Measurements from ENCODE around the gene EMD. TPM values are rescaled to one million over a fixed set of nuclear protein-coding genes. Genes with fewer than 3 reads are reported as not detected.

The EMD gene
- 121 to 162 TPM (median 156 TPM) in 5 replicates for total RNA-seq (2022; extraction: Qiagen RNA extraction)

DNA sequence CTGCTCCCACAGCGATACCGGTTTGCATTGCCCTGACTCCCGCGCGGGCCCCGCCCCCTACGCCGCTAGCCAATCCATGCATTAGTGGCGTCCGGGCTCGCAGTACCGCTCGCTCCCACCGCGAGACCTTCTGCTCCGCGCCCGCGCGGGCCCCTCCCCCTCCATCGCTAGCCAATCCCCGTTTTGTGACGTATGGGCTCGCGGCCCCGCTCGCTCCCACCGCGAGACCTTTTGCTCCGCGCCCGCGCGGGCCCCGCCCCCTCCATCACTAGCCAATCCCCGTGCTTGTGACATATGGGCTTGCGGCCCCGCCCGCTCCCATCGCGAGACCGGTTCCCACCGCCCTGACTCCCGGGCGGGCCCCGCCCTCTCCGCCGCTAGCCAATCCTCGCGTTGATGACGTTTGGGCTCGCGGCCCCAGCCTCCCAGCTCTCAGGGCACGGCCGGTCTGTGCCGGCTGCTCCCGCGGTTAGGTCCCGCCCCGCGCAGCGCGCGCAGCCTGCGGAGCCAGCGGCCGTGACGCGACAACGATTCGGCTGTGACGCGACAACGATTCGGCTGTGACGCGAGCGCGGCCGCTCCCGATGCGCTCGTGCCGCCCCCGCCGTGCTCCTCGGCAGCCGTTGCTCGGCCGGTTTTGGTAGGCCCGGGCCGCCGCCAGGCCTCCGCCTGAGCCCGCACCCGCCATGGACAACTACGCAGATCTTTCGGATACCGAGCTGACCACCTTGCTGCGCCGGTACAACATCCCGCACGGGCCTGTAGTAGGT, at the start of gene EMD:
Gene EMD, plus strand, starts transcription at position 497 of the 770 bp plus-strand sequence. Its CDS starts 190 bp downstream, at position 687.

DNA sequence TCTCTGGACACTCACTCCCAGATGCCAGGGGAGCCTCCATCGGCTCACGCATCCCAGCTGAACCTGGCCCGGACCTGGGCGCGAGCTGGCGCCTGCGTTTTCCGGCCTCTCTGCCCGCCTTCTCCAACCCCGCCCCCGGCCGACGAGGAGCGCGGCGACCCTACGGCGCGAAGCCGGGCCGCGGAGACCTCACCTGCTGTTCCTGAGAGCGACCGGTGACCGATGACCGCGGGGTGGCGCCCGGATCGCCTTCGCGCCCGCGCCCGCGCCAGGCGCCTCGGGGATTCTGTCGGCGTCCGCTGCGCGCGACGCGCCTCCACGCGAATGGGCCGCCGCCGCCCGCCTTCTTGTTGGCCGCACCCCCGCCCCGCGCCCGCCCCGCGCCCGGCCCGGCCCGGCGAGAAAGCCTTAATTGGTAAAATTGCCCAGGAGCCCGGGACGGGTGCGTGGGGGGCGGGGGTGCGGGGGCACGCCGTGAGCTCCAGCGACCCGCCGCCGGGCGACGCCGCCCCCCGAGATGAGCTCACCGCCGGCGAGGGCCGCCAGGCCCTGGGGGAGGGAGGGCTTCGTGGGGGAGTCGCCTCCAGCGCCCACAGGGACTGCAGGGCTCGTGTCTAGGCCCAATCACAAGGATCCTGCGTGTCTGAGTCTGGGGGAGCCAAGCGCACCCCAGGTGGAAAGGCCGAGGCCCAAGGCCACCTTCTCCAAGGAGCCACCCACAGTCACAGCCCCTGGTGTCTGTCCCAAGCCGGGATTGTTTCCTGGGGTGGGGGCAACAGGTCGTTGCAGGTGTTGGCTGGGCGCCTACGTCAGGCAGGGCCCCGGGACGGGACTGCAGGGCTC, 4.6 kb upstream of the EMD start, which contains the start of gene FLNA:
Gene FLNA, minus strand, starts transcription at position 322 of the 843 bp plus-strand sequence. CDS start 3,389 bp downstream, outside the sequence.

DNA sequence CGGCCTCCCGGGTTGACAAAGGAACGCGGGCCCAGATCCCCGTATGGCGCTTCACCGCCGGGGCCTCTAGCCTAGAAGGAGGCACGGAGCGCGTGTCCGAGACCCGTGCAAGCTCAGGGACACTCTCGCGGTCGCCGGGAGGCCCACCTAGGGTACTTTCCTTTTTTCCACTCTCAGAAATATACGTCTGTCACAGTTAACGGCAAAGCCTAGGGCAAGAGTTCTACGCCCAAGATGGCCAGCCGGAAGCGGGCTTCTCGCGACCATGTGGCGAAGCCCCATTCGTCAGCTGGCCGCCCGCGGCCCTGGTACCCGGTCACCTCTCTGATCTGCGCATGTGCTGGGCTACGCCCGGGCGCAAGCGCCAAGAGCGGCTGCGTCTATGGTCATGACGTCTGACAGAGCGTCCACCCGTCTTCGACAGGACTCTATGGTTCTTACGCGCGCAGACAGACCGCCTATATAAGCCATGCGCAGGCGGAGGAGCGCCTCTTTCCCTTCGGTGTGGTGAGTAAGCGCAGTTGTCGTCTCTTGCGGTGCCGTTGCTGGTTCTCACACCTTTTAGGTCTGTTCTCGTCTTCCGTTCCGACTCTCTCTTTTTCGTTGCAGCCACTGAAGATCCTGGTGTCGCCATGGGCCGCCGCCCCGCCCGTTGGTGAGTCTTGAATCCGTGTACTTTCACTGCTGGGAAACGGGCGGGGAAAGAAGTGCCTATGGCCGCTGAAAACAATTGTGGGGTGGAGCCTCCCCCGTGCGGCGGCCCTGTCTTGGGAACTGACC, 19.0 kb downstream of the EMD start, which contains the start of gene RPL10:
Gene RPL10, plus strand, starts transcription at position 490 of the 780 bp plus-strand sequence. Its CDS starts 143 bp downstream, at position 633.

DNA sequence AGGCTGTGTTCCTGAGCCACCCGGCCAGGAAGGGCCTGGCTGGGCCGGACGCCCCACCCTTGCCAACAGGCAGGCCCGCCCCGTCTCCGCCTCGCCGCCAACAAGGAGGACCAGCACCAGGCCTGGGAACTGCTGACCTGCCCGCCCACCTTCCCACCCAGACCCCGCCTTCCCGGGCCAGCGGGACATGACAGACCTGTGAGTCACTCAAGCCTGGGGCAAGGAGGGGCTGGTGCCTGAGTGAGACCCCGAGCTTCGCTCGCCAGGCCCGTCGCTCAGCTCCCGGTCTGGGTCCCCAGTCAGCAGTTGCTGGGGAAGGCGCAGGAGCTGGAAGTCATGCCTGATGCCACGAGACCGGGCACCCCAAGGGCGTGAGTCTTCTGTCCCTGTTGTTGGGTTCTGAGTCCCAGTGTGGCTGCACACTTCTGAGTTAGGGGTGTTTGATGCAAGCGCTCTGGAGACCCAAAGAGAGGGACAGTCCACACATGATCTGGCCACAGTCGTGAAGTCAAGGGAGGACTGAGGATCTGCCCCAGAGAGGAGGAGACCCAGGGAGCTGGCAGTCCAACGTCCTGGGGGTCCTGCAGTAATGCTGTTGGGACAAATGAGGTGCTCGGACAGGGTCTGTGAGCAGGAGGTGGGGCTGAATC, 30.3 kb downstream of the EMD start, which contains the start of gene DNASE1L1:
Gene DNASE1L1, minus strand, starts transcription at position 33 of the 650 bp plus-strand sequence. CDS start 3,686 bp downstream, outside the sequence.

DNA sequence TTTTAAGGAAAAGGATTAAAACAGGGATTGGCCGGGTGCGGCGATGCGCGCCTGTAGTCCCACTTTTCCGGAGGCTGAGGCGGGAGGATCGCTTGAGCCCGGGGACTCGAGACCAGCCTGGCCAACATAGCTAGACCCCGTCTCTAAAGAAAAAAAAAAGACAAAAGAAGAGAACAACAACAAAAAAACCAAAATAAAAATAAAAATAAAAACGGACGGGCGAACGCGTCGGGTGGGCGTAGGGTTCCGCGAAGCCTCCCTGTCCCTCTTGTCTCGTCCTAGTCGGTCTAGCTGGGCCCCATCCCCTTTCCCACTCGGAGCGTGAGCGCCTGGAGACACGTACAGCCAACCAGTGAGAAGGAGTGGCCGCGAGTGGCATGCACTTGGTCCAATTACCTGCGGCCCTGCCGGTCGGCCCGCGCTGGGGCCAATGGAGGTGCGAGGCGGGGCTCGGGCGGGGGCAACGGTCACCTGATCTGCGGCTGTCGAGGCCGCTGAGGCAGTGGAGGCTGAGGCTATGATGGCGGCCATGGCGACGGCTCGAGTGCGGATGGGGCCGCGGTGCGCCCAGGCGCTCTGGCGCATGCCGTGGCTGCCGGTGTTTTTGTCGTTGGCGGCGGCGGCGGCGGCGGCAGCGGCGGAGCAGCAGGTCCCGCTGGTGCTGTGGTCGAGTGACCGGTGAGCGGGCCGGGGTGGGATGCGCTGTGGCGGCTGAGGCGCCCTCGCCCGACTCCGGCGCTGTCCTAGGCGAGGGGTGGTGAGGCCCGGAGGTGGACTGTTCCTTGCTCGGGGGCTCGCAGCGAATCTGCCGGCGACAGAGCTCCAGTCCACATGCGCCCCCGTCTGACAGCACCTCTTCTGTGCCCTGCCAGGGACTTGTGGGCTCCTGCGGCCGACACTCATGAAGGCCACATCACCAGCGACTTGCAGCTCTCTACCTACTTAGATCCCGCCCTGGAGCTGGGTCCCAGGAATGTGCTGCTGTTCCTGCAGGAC, 49.4 kb downstream of the EMD start, which contains the start of gene ATP6AP1:
Gene ATP6AP1, plus strand, starts transcription at position 502 of the 996 bp plus-strand sequence. Its CDS starts 16 bp downstream, at position 518.

Other genes with a start within 250 kb of the EMD start
- gene OPN1LW, start 235.1 kb upstream of the EMD start, total RNA-seq (2022; extraction: Qiagen RNA extraction), result not detected in 5 replicates
- not detected in 5 replicates for gene OPN1MW, start 196.7 kb upstream of the EMD start, total RNA-seq (2022; extraction: Qiagen RNA extraction)
- gene OPN1MW2, start 159.5 kb upstream of the EMD start, total RNA-seq (2022; extraction: Qiagen RNA extraction), result not detected in 5 replicates
- not detected in 5 replicates for gene OPN1MW3, start 121.7 kb upstream of the EMD start, total RNA-seq (2022; extraction: Qiagen RNA extraction)
- not detected in 5 replicates for gene TEX28, start 84.2 kb upstream of the EMD start, total RNA-seq (2022; extraction: Qiagen RNA extraction)
- 0.06 to 0.29 TPM (median 0.08 TPM) in 5 replicates for gene TKTL1, start 83.5 kb upstream of the EMD start, total RNA-seq (2022; extraction: Qiagen RNA extraction)
- 1,465 to 1,719 TPM (median 1,545 TPM) in 5 replicates for gene FLNA, start 4.7 kb upstream of the EMD start, total RNA-seq (2022; extraction: Qiagen RNA extraction)
- gene RPL10, start 19.1 kb downstream of the EMD start, total RNA-seq (2022; extraction: Qiagen RNA extraction), result 5,370 to 5,663 TPM (median 5,520 TPM) in 5 replicates
- 29.4 to 31.6 TPM (median 30.7 TPM) in 5 replicates for gene DNASE1L1, start 30.0 kb downstream of the EMD start, total RNA-seq (2022; extraction: Qiagen RNA extraction)
- 31.1 to 38.9 TPM (median 38.3 TPM) in 5 replicates for gene TAFAZZIN, start 32.2 kb downstream of the EMD start, total RNA-seq (2022; extraction: Qiagen RNA extraction)
- gene ATP6AP1, start 49.4 kb downstream of the EMD start, total RNA-seq (2022; extraction: Qiagen RNA extraction), result 80.6 to 110 TPM (median 109 TPM) in 5 replicates
- 94.0 to 113 TPM (median 102 TPM) in 5 replicates for gene GDI1, start 57.9 kb downstream of the EMD start, total RNA-seq (2022; extraction: Qiagen RNA extraction)
- 90.3 to 117 TPM (median 109 TPM) in 5 replicates for gene FAM50A, start 64.8 kb downstream of the EMD start, total RNA-seq (2022; extraction: Qiagen RNA extraction)
- 9.5 to 18.3 TPM (median 14.6 TPM) in 5 replicates for gene PLXNA3, start 79.0 kb downstream of the EMD start, total RNA-seq (2022; extraction: Qiagen RNA extraction)
- gene LAGE3, start 100.0 kb downstream of the EMD start, total RNA-seq (2022; extraction: Qiagen RNA extraction), result 45.3 to 75.3 TPM (median 70.4 TPM) in 5 replicates
- gene UBL4A, start 107.3 kb downstream of the EMD start, total RNA-seq (2022; extraction: Qiagen RNA extraction), result 69.3 to 72.8 TPM (median 70.1 TPM) in 5 replicates
- gene SLC10A3, start 111.3 kb downstream of the EMD start, total RNA-seq (2022; extraction: Qiagen RNA extraction), result 30.3 to 43.5 TPM (median 43.0 TPM) in 5 replicates
- 36.9 to 48.3 TPM (median 46.0 TPM) in 5 replicates for gene FAM3A, start 136.9 kb downstream of the EMD start, total RNA-seq (2022; extraction: Qiagen RNA extraction)
- gene G6PD, start 167.6 kb downstream of the EMD start, total RNA-seq (2022; extraction: Qiagen RNA extraction), result 1,365 to 1,554 TPM (median 1,434 TPM) in 5 replicates
- gene IKBKG, start 168.3 kb downstream of the EMD start, total RNA-seq (2022; extraction: Qiagen RNA extraction), result 36.1 to 45.9 TPM (median 43.1 TPM) in 5 replicates
- not detected in 5 replicates for gene CTAG1A, start 205.8 kb downstream of the EMD start, total RNA-seq (2022; extraction: Qiagen RNA extraction)
- not detected in 5 replicates for gene CTAG1B, start 240.0 kb downstream of the EMD start, total RNA-seq (2022; extraction: Qiagen RNA extraction)